ENCODE measurements around the gene CTNNA1.

GRCh38 chr5:138733509-138733908 lies 19.7 kb upstream of the CTNNA1 start:
- TF ChIP-seq CTCF (IDR thresholded peaks at IDR 0.05), result no peak
- no peak for TF ChIP-seq POLR2A (IDR thresholded peaks at IDR 0.05)

Measured in body of pancreas (tissue), 4 donors.